ENCODE data around the gene ERICH6. TPM values are rescaled to one million over a fixed set of nuclear protein-coding genes. Genes with fewer than 3 reads are reported as not detected.

Gene ERICH6
- total RNA-seq, result under 0.01 TPM in 1 of 2 replicates, not detected in the other

DNA sequence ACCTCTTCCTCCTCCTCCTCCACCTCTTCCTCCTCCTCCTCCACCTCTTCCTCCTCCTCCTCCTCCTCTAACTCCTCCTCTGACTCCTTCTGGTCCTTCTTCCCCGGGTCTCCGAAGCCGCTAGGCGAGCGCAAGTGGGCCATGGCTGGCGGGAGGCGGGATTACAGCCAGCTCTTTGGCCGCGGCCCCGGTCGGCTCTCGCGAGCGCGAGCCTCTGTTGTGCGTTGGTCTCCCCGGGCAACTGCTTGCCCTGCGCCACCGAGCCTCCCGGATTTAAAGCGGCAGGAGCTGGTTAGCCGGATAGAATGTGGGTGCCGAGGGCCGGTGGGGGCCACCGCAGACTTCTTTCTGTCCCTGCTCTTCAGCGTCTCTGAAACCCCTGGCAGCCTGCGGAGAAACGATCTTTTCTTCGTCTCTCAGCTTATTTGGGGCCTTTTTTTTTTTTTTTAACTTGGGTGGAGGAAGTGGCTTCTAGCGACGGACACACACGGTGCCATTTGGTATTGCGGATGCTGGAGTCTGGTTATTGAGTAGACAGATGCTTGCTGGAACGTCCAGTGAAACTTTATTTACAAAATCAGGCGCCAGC is at the start of gene ERICH6:
ERICH6 (minus strand) TSS at position 165 of the 589 bp plus-strand sequence; CDS start at position 143, 22 bp downstream.

Other genes starting within 250 kb of the ERICH6 start
- gene SERP1, start 157.4 kb downstream of the ERICH6 start, total RNA-seq, result 209 and 233 TPM in 2 replicates
- 196 and 251 TPM in 2 replicates for gene EIF2A, start 157.1 kb downstream of the ERICH6 start, total RNA-seq
- 161 and 294 TPM in 2 replicates for gene SELENOT, start 100.6 kb downstream of the ERICH6 start, total RNA-seq
- 26.3 and 34.1 TPM in 2 replicates for gene SIAH2, start 59.2 kb upstream of the ERICH6 start, total RNA-seq
- gene MINDY4B, start 201.5 kb upstream of the ERICH6 start, total RNA-seq, result not detected in 2 replicates

Measured in regular cardiac myocyte (primary cell).